Adipocyte (in vitro differentiated cells): Measurements from ENCODE around the gene COPE.

ENCODE experiments used
- DNase-seq: peaks from one replicate; pipeline ENCODE4 v3.0.0-alpha.2; 2015; ENCODE audit warnings: low read depth
- H3K27me3 ChIP-seq: replicated peaks from 2 replicates; pipeline ENCODE4 v1.7.0; 2013; ENCODE audit warnings: mild to moderate bottlenecking, low read length, moderate library complexity; ENCODE audit not compliant: control insufficient read depth, insufficient read depth
- H3K36me3 ChIP-seq: 2 replicates; pipeline ENCODE4 v1.7.0; 2013; ENCODE audit warnings: low read length, mild to moderate bottlenecking, moderate library complexity; ENCODE audit not compliant: control insufficient read depth, insufficient read depth, severe bottlenecking
- H3K4me1 ChIP-seq: 2 replicates; pipeline ENCODE4 v1.7.0; 2013; ENCODE audit warnings: mild to moderate bottlenecking, low read length, moderate library complexity; ENCODE audit not compliant: control insufficient read depth, insufficient read depth
- H3K4me3 ChIP-seq: 2 replicates; pipeline ENCODE4 v1.7.0; 2013; ENCODE audit warnings: mild to moderate bottlenecking, low read length, moderate library complexity
- H3K9ac ChIP-seq: 2 replicates; pipeline ENCODE4 v1.7.0; 2013; ENCODE audit warnings: mild to moderate bottlenecking, low read length, moderate library complexity
- H3K9me3 ChIP-seq: 2 replicates; pipeline ENCODE4 v1.7.0; 2013; ENCODE audit warnings: mild to moderate bottlenecking, low read length, moderate library complexity; ENCODE audit not compliant: control insufficient read depth

Gene COPE

GRCh38 chr19:18881491-18881890 lies 37.7 kb downstream of the COPE start:
- no peak for DNase-seq
- Histone ChIP-seq H3K36me3 (no peaks in the 10 kb centered on the region), H3K27me3 (no peaks in the 10 kb centered on the region), H3K9ac (no peak overlapping the region), H3K4me3 (no peak overlapping the region), H3K4me1 (no peaks in the 10 kb centered on the region), H3K9me3 (no peaks in the 10 kb centered on the region)

GRCh38 chr19:18879579-18880373 lies 39.4 kb downstream of the COPE start:
- H3K27me3 ChIP-seq, result no peaks in the 10 kb centered on the region
- DNase-seq, result peak; percentile 43
- no peaks in the 10 kb centered on the region for H3K4me1 ChIP-seq
- H3K36me3 ChIP-seq, result no peaks in the 10 kb centered on the region
- H3K9ac ChIP-seq, result no peak overlapping the region
- H3K4me3 ChIP-seq, result no peak overlapping the region
- H3K9me3 ChIP-seq, result no peaks in the 10 kb centered on the region

- Histone ChIP-seq H3K36me3 (no peaks in the 10 kb centered on the region), H3K9ac (no peak overlapping the region)
- no peak for DNase-seq
These were observed 40.2 kb downstream of the COPE start for GRCh38 chr19:18878858-18879578.

GRCh38 chr19:18878058-18878797 lies 41.0 kb downstream of the COPE start:
- Histone ChIP-seq H3K36me3 (no peaks in the 10 kb centered on the region), H3K4me1 (no peaks in the 10 kb centered on the region), H3K9ac (no peak overlapping the region), H3K27me3 (no peaks in the 10 kb centered on the region), H3K9me3 (no peaks in the 10 kb centered on the region), H3K4me3 (no peak overlapping the region)
- no peak for DNase-seq

More at GRCh38 chr19:18878858-18879578, 40.2 kb downstream of the COPE start:
- Histone ChIP-seq H3K4me3 (no peak overlapping the region), H3K4me1 (no peaks in the 10 kb centered on the region), H3K27me3 (no peaks in the 10 kb centered on the region), H3K9me3 (no peaks in the 10 kb centered on the region)

- no peaks in the 10 kb centered on the region for H3K4me1 ChIP-seq
- H3K36me3 ChIP-seq, result no peaks in the 10 kb centered on the region
- H3K9me3 ChIP-seq, result no peaks in the 10 kb centered on the region
- no peaks in the 10 kb centered on the region for H3K27me3 ChIP-seq
- H3K4me3 ChIP-seq, result no peak overlapping the region
- no peak overlapping the region for H3K9ac ChIP-seq
- DNase-seq, result no peak
These were observed 42.3 kb downstream of the COPE start for GRCh38 chr19:18876865-18877264.

DNA sequence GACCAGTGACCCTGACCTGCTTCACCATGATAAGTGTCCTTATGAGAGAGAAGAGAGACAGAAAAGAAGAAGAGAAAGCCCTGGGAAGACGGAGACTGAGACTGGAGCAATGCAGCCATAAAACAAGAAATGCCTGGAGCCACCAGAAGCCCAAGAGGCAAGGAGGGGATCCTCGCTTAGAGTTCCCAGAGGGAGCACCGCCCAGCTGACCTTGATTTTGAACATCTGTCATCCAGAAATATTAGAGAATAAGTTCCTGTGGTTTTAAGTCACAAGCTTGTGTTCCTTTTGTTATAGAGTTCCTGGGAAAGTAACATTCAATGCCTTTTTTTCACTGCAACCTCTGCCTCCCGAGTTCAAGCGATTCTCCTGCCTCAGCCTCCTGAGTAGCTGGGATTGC lies 43.5 kb downstream of the COPE start:
- H3K36me3 ChIP-seq, result no peaks in the 10 kb centered on the region

GRCh38 chr19:18871543-18871942 lies 47.6 kb downstream of the COPE start:
- Histone ChIP-seq H3K9me3 (no peaks in the 10 kb centered on the region), H3K9ac (no peak overlapping the region), H3K4me3 (no peak overlapping the region), H3K4me1 (no peaks in the 10 kb centered on the region), H3K27me3 (no peaks in the 10 kb centered on the region), H3K36me3 (peaks cover 19% of the 10 kb centered on the region)
- DNase-seq, result no peak

More for the DNA sequence above, 43.5 kb downstream of the COPE start:
- Histone ChIP-seq H3K4me1 (no peaks in the 10 kb centered on the region), H3K9ac (no peak overlapping the region), H3K27me3 (no peaks in the 10 kb centered on the region), H3K9me3 (no peaks in the 10 kb centered on the region), H3K4me3 (no peak overlapping the region)
- peak; percentile 50 for DNase-seq

DNA sequence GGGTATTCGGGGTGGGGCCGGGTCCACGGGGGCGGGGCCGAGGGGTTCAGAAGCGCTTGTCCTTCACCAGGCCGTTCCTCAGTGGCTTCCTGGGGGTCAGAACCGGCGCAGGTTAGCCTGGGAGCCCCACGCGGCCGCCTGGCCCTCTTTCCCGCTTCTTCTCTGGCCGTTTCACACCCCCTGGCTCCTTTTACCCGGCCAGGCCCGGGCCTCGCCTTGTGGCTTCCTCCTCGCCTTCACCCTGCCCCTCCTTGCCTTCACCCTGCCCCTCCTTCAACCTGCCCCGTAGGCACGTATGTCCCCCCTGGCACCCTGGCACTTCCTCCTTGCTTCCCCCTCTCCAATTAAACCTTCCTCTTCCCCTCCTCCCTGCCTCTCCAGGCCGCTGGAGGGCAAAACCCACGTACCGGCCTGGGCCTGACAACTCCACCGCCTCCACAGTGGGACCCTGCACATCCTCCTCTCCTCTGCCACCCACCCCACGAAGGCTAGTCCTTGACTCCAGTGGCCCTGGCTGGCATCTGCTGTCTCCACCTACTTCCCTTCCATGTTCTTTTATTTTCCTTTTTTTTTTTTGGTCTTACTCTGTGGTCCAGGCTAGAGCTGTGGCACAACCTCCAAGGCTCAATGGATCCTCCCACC lies 48.5 kb downstream of the COPE start:
- no peaks in the 10 kb centered on the region for H3K27me3 ChIP-seq
- H3K4me3 ChIP-seq, result no peak overlapping the region
- H3K9ac ChIP-seq, result no peak overlapping the region
- DNase-seq, result no peak
- peaks cover 28% of the 10 kb centered on the region for H3K36me3 ChIP-seq
- H3K9me3 ChIP-seq, result no peaks in the 10 kb centered on the region
- H3K4me1 ChIP-seq, result no peaks in the 10 kb centered on the region

- Histone ChIP-seq H3K9me3 (no peaks in the 10 kb centered on the region), H3K4me1 (no peaks in the 10 kb centered on the region), H3K9ac (no peak overlapping the region), H3K4me3 (no peak overlapping the region), H3K27me3 (no peaks in the 10 kb centered on the region), H3K36me3 (peaks cover 35% of the 10 kb centered on the region)
- no peak for DNase-seq
These were observed 49.2 kb downstream of the COPE start for GRCh38 chr19:18869781-18870530.

DNA sequence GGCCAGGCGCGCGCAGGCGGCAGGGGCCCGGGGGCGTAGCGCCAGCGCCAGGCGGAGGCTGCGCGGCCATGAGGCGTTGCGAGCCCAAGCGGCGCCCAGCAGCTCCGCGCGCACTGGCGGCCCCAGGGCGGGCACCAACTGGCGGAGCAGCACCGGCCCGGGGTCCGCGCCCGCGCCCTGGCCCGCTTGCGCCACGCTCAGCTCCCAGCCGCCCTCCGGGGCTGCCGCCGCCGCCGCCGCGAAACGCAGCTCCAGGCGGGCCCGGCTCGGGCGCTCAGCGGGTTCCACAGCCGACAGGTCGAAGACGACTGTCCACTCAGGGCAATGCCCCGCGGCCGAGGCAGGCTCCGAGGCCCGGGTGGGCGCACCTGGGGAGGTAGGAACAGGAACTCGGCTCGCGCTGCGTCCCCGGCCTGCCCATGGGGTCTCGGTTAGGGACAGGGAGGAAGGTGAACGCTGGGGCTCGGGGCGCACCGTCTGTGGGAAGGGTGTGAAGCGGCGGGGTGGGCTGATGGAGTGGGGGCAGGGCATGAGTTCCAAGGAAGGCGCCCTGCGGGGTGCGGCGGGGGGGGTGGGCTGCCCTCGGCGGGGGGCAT lies 50.1 kb downstream of the COPE start:
- Histone ChIP-seq H3K9ac (no peak overlapping the region), H3K4me1 (no peaks in the 10 kb centered on the region), H3K4me3 (no peak overlapping the region), H3K9me3 (no peaks in the 10 kb centered on the region), H3K36me3 (peaks cover 42% of the 10 kb centered on the region), H3K27me3 (no peaks in the 10 kb centered on the region)
- no peak for DNase-seq
